HL-60/S4 treated with retinoic acid at 250 ng/mL for 4 days and 3 days (cell line): ENCODE data around the gene RRAS2.
"Not testable (repeated sequence)": the region's sequence is repeated elsewhere in the genome, so short reads cannot be mapped to it uniquely, and the experiment has no call there.

Source experiments
- in situ Hi-C: fragments of 300-500 bp; cut with MboI; formaldehyde crosslinking; loops from 2 replicates; pipeline ENCODE4 v1.7.0; 2022; ENCODE audit warnings: low sequenced_read_pairs

Gene RRAS2

DNA sequence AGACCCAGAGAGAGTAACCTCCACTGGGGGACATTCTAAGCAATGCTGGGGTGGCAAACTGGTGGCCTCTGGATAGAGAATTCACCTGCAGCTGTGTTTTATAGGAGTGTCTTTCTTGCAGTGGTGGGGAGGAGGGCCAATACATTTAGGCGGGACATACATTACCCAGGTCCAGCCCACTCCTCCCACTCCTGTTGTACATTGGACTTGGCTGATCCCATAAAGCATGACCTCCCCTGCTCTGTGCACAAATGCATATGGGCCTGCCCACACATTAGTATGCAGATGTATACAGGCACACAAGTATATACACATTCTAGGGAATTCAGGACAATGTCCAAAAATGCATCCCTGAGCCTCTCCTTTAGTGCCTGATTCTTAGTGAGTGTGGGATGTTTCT lies 99.1 kb downstream of the RRAS2 start:
- in situ Hi-C loops, result no loop called here

DNA sequence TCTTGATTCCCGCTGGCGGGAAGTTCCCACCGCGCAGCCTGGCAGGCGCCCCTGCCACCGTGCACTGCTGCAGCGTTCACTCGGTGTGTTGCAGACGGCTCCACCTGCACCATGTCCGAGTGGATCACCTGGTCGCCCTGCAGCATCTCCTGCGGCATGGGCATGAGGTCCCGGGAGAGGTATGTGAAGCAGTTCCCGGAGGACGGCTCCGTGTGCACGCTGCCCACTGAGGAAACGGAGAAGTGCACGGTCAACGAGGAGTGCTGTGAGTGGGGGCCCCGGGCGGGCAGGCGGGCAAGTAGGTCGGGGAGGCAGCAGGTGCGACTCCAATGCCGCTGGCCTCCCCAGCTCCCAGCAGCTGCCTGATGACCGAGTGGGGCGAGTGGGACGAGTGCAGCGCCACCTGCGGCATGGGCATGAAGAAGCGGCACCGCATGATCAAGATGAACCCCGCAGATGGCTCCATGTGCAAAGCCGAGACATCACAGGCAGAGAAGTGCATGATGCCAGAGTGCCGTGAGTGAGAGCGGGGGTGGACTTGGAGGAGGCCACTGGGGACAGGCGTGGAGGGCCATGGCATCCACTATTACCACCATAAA lies 99.7 kb downstream of the RRAS2 start:
- in situ Hi-C loops, result no loop called here

DNA sequence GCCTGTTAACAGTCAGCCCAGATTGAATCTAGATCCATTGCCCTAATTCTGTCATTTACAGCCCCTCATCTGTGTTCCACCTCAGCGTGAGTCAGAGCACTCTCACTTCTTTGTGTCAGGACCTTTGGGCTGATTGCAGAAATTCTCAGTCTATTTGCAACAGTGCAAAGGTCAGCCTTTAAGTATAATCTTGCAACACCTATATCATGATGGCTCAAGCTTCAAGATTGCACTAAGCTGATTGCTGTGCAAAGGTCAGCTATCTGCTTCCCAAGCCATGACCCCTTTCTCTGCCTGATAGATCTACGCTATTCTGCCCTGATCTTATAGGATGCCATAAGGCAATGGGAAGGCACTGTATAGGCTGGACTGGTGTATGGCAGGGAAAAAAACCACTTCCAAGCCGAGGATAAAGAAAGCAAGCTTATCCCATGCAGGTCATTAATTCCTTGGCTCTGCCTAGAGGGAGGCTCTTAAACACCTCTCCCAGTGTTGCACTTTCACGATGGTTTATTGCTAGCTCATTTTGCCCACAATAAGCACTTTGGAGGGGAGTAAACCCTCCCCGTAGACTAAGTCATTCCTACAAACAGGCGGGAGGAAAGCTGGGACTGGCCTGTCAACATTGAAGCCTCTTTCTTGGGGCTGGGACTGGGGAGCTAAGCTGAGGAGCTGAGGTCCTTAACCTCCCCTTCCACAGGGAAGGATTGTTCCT lies 100.6 kb downstream of the RRAS2 start:
- in situ Hi-C loops, result no loop called here

DNA sequence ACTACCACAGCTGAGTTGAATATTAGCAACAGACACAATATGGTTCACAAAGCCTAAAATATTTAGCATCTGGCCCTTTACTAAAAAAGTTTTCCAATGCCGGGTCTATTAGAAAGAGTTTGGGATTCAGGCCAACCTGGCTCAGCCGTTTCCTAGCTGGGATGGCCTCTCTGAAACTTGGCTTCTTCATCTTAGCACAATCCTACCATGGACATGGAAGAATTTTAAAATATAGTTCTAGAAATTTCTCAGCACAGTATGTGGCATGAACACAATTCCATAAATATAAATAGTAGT lies 103.8 kb downstream of the RRAS2 start:
- in situ Hi-C loops, result no loop called here

DNA sequence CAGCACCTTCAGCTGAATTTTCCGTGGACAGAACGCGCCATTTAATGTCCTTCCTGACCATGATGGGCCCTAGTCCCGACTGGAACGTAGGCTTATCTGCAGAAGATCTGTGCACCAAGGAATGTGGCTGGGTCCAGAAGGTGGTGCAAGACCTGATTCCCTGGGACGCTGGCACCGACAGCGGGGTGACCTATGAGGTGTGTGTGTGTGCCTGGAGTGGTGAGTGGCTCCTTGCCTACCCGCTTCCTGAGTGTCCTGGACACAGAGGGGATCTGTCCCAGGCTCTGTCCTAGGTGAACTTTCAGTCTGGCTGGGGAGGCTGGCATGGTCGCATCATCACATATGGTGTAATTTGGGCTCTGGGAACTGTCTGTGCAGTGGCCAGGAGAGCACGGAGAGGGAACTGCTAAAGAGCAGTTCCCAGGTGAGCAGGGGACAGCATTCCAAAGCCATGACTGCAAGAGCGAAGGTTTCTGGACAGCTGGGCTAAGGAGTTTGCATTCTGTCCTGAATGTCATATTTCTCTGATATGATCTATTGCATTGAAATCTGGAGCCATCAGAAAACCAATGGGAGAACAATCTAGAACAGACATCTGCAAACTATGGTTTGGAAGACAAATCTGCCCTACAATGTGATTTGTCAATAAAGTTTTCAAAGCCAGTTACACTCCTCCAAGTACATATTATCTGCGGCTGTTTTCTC lies 104.3 kb downstream of the RRAS2 start:
- in situ Hi-C loops, result no loop called here

DNA sequence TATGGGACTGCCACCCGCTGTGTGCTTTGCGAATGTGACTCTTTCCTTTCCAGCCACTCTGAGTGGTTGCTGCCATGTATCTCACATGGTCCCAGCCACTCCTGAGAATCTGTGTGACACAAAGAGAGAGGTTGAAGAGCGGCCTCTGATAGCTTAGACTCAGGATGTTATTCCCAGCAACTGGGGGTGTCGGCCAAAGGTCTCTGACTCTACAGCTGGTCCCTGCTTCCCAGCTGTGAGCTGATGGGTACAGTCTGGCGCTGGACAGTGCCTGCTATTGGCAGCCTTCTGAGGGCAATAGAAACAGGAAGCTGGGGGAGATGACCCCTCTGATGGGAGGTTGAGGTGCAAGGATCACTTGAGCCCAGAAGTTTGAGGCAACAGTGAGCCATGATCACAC lies 105.1 kb downstream of the RRAS2 start:
- in situ Hi-C loops, result no loop called here

DNA sequence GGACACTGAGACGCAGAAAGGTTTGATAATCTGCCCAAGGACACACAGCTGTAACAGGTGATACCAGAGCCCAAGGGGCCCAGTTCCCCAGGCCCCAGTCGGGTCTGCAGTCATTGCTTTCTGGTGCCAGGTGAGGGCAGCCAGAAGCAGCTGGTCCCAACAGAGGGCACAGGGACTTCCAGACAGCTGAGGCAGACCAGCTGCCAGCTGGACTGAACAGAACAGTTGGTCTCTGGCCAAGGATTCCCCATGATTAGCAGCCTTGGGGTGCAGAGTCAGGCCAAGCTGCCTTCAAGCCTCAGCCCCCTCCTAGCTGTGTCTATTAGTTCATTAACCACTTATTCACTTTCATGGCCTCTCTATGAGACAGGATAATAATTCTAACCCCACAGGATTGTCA lies 105.6 kb downstream of the RRAS2 start:
- in situ Hi-C loops, result no loop called here

DNA sequence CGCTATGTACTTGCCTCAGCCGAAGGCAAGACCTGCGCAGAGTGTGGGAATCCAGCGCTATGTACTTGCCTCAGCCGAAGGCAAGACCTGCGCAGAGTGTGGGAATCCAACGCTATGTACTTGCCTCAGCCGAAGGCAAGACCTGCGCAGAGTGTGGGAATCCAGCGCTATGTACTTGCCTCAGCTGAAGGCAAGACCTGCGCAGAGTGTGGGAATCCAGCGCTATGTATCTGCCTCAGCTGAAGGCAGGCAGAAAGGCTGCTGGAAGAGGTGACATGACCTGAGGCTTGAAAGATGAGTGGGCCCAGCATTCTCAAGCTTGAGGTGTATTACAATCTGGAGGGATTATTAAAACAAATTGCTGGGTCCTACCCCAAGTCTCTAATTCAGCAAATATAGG lies 106.5 kb downstream of the RRAS2 start:
- in situ Hi-C loops, result not testable (repeated sequence)

DNA sequence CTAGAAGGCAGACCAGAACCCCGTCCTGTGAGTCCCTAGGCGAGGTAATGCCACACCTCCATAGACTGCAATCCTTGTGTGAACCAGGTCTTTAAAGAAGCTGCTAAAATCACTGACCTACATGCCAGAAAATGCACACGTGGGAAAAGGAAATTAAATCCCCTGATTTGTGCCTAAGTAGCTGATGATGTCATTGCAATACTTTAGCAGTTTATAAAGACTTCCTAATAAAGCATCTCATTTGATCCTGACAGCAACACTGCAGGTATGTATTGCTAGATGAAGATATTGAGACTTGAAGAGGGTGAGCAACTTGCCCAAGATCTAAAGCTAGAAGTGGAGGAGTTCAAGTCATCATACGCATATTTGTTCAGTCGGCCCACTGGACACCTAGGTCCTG lies 107.2 kb downstream of the RRAS2 start:
- in situ Hi-C loops, result no loop called here

DNA sequence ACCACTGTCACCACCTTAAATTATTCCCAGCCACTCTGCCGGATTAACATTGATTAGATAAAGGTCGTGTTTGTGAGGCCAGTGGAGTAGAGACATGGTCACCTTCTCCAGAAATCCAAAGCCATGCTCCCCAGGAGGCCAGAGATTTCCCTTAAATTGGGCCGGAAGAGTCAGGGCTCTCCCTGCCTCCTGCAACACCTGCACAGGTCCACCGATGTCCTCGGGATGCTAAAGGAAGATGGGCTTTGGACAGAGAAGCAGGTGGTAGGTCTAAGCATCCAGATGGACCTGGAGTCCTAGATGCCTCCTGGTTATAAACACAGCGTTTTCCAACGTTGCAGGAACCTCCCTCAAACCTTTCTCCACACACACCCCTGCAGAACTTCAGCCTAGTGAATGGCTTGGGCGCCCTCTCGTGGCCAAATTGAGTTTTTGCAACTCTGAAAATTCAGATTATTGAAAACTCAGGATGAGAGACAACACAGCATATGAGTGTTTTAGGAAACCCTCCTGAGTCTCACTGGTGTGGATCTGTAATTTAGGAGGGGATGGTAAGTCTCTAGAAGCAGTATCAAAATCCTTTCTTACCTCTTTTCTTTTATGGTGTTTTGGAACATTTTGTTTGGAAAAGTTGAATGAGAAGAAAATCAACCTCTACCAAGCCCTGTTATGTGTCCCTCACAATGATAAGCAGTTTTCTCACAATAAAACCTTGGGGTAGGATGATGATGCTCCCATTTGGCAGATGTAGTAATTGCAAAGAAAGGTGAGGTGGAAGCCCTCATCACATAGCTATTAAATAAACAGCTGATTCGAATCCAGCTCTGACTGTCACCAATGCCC lies 109.6 kb downstream of the RRAS2 start:
- in situ Hi-C loops, result loop anchor here (25.0 kb wide), 1 partner anchor 287 kb away; the partner anchor contains the start of gene SPON1

DNA sequence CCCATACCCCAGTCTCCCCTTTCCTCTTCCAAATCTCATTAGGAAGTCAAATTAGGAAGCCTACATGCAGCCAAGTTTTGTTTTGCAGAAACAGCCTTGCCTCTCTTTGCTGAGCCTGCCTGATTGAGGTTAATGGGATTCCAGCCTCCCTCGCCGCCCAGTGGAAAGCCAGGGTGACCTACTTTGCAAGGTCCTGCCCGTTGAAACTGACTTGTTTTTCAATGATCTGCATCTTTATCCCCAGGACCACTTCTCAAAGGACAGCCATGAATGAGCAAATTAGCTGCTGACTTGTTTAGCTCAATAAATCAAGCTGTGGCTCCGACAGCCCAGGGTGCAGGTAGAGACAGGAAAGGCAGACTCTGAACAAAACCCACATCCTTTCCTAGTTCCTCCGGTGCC lies 110.4 kb downstream of the RRAS2 start:
- in situ Hi-C loops, result loop anchor here (25.0 kb wide), 1 partner anchor 286 kb away; the partner anchor contains the start of gene SPON1

DNA sequence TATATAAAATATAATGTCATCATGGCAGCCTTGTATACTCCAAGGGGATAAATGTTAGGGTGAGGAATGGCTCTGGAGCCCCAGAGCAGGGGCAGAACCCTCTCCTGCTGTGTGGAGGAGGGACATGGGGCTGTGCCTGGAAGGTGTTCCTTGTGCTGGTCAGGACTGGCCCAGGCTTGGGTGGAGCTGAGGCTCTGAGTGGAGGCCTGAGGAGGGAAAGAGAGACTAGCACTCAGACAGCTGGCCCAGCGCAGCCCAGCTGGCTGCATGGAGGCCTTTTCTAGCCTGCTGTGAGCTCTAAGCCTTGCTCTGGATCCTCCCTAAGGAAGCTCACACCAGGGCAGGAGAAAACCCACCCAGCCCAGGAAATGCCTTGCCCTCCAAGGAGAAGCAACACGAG lies 113.5 kb downstream of the RRAS2 start:
- in situ Hi-C loops, result loop anchor here (25.0 kb wide), 1 partner anchor 283 kb away; the partner anchor contains the start of gene SPON1

DNA sequence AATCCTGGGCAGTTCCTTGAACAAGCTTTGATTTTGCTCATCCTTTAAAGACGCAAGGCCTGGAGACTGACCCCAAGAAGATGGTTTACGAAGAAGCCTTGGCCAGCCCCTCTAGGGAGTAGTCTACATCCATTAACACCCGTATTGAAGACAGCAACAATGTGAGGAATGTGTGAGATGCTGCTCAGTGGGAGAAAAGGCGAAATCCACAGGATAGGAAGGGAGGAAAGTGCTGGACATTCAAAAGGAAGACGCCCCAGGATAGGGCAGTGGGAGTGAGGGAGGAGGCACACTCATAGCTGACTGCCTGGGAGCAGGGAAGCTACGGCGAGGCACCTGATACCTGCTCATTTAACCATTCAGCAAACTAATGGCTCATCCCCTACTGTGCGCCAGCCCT lies 114.1 kb downstream of the RRAS2 start:
- in situ Hi-C loops, result loop anchor here (25.0 kb wide), 1 partner anchor 283 kb away; the partner anchor contains the start of gene SPON1

DNA sequence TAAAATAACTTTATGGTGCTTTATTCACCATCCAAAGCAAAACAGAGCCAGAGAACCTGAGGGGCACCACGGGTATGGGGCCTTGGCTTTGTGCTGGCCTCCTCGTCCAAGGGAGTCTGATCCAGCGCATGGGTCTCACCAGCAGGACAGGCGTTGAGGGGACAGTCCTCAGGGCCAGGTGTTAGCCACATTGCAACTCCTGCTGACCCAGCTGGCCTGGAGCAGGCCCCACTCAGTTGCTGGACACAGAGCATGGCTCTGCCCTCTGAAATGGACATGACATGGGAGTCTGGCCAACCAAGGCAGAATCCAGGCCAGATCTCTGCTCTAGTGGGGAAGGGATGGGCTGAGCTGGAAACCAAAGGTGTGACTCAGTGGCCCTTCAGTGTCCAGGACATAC lies 116.2 kb downstream of the RRAS2 start:
- in situ Hi-C loops, result loop anchor here (25.0 kb wide), 1 partner anchor 280 kb away; the partner anchor contains the start of gene SPON1

DNA sequence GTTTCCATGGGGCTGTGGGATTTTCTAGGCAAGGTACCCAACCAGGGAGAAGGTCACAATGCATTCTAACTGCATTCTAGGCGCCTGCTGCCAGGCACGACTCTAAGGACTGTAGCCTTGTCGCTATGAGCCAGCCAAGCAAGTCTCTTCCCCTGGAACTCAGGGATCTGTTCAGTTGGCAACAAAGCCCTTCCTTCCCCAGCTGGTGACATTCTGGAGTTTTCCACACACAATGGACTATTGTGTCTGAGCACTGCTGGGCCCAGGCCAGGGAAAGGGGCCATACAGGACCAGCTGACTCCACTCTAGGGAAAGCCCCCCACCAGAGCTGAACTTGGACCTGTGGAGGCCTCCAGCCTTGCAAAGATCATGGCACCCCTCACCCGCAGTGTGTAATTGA lies 116.8 kb downstream of the RRAS2 start:
- in situ Hi-C loops, result loop anchor here (25.0 kb wide), 1 partner anchor 280 kb away; the partner anchor contains the start of gene SPON1

DNA sequence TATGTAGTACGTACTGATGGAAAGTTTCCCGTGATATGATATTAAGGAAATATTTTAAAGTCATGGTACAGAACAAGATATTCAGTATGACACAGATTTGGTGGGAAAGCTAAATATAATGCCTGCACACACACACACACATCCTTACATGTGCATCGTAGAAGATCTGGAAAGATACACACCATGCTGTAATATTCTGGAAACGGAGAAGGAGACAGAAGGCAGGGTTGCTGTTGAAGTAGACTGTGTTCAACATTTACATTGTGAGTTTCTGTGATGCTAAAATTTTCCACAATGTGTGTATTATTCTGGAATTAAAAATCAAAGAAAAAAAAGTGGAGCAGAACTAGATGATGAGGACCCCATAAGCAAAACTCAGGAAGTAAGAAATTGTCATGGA lies 118.0 kb downstream of the RRAS2 start:
- in situ Hi-C loops, result loop anchor here (25.0 kb wide), 1 partner anchor 279 kb away; the partner anchor contains the start of gene SPON1

DNA sequence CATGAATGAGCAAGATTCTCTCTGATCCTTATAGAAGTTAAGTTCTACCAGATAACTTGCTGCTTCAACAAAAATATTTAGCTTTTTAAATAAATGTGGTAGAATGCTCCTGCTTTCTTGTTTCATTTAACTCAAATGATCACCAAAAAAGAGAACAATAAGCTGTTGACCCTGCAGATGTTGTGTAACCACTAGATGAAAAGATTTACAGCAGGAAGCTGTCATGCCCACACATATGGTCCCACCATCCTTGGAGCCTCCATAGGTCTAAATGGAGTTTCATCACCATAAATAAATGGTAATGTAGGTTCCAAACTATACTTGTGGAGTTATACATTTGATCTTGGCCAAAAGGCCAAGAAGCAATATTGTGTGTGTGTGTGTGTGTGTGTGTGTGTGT lies 118.8 kb downstream of the RRAS2 start:
- in situ Hi-C loops, result loop anchor here (25.0 kb wide), 1 partner anchor 278 kb away; the partner anchor contains the start of gene SPON1

DNA sequence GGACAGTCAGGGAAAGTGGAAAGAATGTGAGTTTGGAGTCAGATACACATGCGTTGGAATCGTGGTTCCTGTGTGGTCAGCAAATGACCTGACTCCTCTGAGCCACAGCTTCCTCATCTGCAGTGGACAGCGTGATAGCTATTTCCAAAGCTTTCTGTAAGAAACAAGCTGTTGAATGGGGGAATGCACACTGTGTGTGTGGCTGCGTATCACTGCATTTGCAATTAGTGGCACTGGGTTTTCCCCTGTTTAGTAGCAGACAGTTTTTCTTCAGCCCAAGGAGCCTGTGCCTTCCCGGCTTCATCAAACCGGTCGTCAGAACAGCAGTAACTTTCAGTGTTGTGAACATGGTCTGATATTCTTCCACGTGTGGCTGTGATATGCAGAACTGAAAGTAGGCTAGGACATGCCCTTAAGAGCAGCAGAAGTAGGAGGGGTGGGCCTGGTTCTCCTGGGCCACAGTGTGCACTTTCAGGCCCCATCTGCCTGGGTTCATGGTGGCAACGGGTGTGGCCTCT lies 121.5 kb downstream of the RRAS2 start:
- in situ Hi-C loops, result loop anchor here (25.0 kb wide), 1 partner anchor 275 kb away; the partner anchor contains the start of gene SPON1

DNA sequence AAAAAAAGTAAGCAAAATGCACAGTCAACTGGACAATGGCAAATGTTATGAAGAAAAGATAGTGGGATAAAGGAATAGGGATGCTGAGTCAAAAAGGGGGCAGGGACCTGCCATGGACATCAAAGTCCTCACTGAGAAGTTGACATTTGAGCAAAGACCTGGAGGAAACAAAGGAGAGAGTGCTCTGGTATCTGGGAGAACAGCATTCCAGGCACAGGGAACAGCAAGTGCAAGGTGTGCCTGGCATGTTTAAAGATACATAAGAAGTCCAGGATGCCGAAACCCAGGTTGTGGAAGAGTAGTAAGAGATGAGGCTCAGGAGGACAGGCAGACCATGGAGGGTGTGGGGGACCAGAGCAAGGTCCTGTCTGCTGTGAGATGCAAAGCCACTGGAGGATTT lies 123.3 kb downstream of the RRAS2 start:
- in situ Hi-C loops, result loop anchor here (25.0 kb wide), 1 partner anchor 273 kb away; the partner anchor contains the start of gene SPON1

DNA sequence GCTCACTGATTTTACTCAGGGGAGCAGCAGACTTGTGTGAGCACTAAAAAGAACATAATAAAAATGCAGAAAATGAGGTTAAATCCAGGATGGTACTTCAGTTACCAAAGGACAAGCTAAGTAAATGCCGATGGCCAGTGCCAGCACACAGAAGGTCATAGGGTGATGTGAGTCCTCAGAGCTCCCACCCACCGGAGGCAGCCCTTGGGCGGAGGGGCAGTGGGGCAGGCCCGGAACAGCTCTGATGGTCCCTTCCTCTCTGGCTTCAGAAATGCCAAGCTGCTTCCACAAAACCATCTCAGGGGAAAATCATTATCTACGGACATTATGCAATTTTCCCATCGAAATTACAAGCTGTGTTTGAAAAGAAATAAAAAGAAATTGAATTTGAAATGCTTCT lies 124.5 kb downstream of the RRAS2 start:
- in situ Hi-C loops, result loop anchor here (25.0 kb wide), 1 partner anchor 272 kb away; the partner anchor contains the start of gene SPON1
